GM19468 (cell line): ENCODE measurements around the gene ESAM.
"Not testable (repeated sequence)": the region's sequence is repeated elsewhere in the genome, so short reads cannot be mapped to it uniquely, and the experiment has no call there.

Experiments used
- ATAC-seq: cut with Tn5 transposase; IDR thresholded peaks from one replicate; pipeline ENCODE4 v1.9.1; 2021; ENCODE audit warnings: mild to moderate bottlenecking, moderate library complexity, moderate number of reproducible peaks; ENCODE audit not compliant: unreplicated experiment; ENCODE audit errors: extremely low read depth

The ESAM gene

GRCh38 chr11:124776865-124777645 is 15.0 kb upstream of the ESAM start:
- ATAC-seq: no peak

GRCh38 chr11:124770959-124771358 is 8.9 kb upstream of the ESAM start:
- not testable (repeated sequence) for ATAC-seq

DNA sequence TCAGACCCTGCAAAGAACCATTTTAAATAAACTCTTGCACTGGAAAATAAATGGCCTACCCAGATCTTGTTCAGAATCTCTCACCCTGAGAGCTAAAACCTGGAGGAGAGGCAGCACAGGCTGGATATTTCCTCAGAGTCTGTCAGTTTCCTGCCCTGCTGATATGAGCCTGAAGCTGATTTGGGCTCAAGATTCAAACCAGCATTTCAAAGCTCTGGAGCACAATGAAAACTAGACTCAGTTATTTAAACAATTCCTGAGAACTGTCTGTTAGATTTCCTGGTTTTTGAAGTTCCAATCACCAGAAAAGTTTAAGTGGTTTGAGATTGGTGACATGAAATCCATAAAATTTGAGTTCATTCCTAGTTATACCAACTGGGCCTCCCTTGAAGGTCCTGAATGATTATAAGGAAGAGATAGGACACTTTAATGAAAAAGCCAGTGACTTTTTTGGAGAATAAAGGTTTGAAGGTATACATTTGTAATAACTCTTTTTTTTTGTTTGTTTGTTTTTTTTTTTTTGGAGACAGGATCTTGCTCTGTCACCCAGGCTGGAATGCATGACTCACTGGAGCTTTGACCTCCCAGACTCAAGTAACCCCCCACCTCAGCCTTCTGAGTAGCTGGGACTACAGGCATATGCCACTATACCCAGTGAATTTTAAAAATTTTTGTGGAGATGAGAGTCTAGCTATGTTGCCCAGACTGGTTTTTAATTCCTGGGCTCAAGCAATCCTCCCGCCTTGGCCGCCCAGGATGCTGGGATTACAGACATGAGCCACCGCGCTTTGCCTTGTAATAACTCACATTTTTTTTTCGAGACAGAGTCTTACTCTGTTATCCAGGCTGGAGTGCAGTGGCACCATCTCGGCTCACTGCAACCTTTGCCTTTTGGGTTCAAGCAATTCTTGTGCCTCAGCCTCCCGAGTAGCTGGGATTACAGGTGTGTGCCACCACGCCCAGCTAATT is 8.0 kb upstream of the ESAM start:
- no peak for ATAC-seq

GRCh38 chr11:124768914-124769313 is 6.8 kb upstream of the ESAM start:
- no peak for ATAC-seq

DNA sequence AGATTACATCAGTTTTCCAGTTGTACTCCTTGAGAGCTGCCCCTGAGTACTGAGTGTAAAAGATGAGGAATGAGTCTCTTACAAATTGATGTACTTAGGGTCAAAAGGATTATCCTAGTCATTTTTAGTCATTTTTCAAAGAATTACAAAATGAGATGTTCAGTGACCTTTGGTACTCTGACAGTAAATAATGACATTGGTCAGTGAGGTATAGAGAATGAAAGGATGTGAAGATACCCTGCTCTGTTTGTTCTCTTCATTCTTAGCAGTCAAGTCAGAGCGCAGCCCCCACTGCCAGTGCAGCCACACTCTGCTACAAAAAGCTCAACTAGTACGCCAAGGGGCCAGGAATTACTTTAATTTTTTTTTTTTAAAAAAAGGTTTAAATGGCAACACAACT is 4.1 kb upstream of the ESAM start:
- no peak for ATAC-seq

GRCh38 chr11:124763156-124763947 is 1.3 kb upstream of the ESAM start:
- ATAC-seq: no peak

- no peak for ATAC-seq
Observed at GRCh38 chr11:124762624-124763155, 600 bp upstream of the ESAM start.

DNA sequence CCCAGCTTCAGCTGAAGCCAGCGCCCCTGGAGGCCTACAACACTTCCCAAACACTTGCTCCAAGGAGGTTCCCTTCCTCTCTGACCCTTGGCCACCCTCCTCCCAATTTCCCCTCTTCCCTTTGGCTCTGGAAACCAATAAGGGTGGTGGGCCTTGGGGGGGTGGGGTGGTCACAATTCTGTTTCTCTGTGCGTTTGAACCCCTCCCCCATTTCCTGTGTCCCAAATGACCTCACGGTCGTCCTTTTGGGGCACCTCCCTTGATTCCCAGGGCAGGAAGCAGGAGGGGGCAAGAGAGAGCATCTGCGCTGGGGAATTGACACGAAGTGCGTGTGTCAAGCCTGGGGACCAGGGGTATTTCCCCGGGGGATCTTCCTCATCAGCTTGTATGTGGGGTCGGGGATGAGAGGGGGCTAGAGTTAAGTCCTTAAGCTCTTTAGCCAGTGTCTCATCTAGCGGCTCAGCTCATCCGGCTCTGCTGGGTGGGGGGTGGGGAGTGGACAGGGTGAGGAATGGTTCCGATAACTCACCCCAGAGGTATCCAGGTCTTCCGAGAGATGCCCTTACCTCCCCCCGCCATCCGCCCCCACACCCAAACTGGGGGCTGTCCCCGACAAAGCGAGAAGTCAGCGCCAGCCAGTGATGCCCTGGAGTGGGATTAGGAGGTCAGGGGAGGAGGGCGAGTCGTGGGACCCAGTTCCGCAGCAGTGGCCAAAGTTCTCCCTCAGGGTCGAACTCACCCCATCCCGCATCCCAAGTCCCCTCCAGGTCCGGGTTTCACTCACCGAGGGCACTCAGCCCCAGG is 587 bp downstream of the ESAM start:
- ATAC-seq: no peak

- ATAC-seq: no peak
Observed at GRCh38 chr11:124760806-124761205, 1.3 kb downstream of the ESAM start.

DNA sequence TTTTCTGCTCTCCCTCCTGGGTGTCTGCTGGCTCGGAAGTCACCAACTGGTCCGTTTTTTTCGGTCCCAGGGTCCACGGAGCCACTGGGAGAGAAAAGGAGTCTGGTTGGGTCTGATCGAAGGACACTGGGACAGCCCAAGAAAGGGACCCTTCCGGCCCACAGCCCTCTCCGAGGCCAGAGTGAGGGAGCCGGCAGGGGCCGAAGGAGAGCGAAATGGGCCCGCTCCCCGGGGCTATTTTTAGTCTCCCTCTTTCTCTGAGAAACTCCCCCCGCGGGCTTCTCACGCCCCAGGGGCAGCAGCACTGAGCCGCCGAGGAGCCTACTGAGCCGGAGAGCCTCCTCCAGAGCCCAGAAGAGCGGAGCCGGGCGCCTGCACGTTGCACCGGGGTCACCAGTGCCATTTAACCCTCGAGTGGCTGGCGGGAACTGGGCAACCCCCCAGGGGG is 1.9 kb downstream of the ESAM start:
- ATAC-seq: no peak

DNA sequence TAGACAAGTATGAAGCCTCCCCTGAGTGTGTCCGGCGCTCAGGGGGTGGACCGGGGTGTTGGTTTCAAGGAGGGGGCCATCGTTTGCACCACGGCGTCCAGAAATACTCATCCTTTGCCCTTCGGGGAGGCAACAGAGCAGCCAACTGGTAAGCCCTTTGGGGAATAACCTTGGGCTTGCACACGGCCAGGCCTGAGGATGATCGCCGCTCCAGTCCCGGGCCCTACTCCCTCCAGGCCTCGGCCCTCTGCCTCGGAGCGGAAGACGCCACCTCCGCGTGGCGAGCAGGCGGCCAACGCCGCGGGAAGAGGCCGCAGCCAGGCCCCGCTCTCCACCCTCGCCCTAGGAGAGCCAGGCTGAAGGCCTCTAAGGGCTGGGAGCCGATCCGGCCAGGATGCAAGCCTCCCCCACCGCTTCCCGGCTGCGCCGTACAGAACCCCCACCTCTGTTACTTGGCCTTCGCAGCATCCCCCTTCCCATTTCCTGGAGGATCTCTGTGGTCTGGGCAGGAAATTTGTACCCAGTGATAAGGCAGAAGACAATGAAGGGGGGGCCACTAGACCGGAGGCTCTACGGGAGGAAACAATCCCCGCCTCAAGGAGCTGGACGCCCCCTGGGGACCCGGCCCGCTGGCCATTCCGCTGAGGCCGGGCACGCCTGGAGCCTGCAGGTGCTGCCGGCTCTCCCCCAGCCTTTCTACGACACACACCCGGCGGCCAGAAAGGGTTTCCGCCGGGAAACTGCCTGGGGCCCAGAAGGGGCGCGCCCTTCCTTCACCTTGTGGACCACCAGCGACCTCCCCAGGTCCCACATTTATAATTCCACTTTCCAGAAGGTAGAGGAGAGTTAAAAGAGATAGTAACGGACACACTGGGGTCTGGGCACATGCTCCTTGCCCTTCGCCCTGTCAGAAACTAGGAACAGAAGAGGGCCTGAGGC is 2.6 kb downstream of the ESAM start:
- no peak for ATAC-seq

- peak; percentile 60 for ATAC-seq
Observed at GRCh38 chr11:124758355-124759265, 3.5 kb downstream of the ESAM start.

DNA sequence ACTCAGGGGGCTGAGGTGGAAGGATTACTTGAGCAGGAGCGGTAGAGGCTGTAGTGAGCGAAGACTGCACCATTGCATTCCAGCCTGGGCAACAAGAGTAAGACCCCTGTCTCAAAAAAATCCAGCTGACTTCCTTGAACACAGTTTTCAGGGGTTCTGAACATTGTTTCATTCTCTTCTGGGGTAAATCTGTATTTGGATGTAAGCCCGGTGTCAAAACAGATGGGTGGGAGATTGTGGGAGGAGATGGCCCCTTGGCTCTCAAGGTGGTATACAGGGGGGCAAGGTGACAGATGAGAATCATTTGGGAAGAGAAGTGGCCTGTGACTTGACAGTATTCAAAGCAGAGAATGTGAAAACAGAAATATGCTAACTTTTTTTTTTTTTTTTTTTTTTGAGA is 4.8 kb downstream of the ESAM start:
- ATAC-seq: no peak

DNA sequence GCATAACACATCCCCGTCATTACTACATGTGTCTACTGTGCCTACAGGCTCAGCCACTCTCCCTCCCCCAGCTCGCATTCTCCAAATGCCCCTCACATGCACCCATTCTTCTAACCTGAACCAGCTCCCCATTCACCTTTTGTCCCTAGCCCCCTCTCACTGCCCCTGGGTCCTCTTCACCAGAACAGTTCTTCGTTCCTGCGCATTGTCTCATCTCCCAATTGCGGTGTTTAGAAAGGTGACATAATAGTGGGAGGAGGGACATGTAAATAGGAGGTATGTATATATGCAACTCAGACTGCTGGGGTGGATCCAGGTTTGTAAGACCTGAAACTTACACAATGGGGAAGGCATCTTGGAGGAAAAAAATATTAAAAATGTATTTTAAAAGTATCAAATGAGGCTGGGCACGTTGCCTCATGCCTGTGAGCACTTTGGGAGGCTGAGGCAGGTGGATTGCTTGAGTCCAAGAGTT is 5.3 kb downstream of the ESAM start:
- ATAC-seq: no peak

GRCh38 chr11:124756033-124756752 is 5.9 kb downstream of the ESAM start:
- no peak for ATAC-seq

- ATAC-seq: no peak
Observed at GRCh38 chr11:124754710-124755109, 7.4 kb downstream of the ESAM start.
